ENCODE results near the gene TPRKB. TPM values are rescaled to one million over a fixed set of nuclear protein-coding genes. Genes with fewer than 3 reads are reported as not detected.

TPRKB gene
- total RNA-seq, 1 donor from 2014 or later, result 46.8 TPM

DNA sequence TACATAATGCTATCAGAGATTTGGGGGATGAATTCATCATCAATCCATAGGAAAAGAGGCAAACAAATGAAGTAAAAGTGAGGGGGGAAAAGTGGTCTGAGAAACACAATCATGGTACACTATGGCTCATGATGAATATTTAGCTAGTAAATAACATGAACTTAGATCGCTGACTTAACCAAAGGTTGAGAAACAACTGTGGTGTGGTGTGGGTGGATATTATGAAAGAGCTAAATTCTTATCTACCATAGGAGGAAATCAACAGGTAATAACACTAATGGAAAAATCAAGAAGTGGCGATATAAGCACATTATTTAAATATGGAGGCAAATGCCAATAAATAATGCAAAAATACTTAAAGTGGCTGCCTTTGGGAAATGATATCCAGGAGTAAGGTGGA is 12.2 kb upstream of the TPRKB start:
- H3K4me3 Mint-ChIP-seq (ENCODE audit: low read depth), result no peak overlapping the region
- peaks cover 27% of the 10 kb centered on the region for H3K36me3 Mint-ChIP-seq (ENCODE audit: insufficient read depth)
- peaks cover 7% of the 10 kb centered on the region for H3K9me3 Mint-ChIP-seq (ENCODE audit: low read depth)
- H3K27me3 Mint-ChIP-seq, result no peaks in the 10 kb centered on the region
- H3K4me1 Mint-ChIP-seq (ENCODE audit: low read depth), result no peaks in the 10 kb centered on the region
- no peak overlapping the region for H3K27ac Mint-ChIP-seq
- no peak for DNase-seq (ENCODE audit: low spot score, unreplicated experiment)
- TF ChIP-seq, protein P1, sequence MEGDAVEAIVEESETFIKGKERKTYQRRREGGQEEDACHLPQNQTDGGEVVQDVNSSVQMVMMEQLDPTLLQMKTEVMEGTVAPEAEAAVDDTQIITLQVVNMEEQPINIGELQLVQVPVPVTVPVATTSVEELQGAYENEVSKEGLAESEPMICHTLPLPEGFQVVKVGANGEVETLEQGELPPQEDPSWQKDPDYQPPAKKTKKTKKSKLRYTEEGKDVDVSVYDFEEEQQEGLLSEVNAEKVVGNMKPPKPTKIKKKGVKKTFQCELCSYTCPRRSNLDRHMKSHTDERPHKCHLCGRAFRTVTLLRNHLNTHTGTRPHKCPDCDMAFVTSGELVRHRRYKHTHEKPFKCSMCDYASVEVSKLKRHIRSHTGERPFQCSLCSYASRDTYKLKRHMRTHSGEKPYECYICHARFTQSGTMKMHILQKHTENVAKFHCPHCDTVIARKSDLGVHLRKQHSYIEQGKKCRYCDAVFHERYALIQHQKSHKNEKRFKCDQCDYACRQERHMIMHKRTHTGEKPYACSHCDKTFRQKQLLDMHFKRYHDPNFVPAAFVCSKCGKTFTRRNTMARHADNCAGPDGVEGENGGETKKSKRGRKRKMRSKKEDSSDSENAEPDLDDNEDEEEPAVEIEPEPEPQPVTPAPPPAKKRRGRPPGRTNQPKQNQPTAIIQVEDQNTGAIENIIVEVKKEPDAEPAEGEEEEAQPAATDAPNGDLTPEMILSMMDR (IDR thresholded peaks at IDR 0.05; ENCODE audit: unreplicated experiment), result no peak

DNA sequence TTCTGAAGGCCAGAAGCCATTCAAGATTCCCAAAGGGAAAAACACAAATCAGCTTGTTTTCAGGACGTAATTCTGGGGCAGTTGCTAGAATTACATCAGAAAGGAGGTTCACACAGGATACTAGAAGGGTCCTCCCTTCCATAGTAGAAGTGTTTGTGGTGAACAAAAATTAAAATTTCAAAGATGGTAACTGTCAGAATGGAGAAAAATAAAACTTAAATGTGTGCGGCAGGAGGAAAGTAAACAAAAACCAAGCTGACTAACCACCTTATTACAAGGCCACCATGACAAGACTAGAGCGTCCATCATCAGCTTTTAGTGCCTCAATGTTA is 9.7 kb upstream of the TPRKB start:
- Mint-ChIP-seq H3K27ac (no peak overlapping the region), H3K36me3 (ENCODE audit: insufficient read depth) (peaks cover 30% of the 10 kb centered on the region), H3K4me1 (ENCODE audit: low read depth) (no peaks in the 10 kb centered on the region), H3K4me3 (ENCODE audit: low read depth) (no peak overlapping the region), H3K27me3 (no peaks in the 10 kb centered on the region), H3K9me3 (ENCODE audit: low read depth) (peaks cover 5% of the 10 kb centered on the region)
- no peak for DNase-seq (ENCODE audit: low spot score, unreplicated experiment)
- TF ChIP-seq, protein P1 (IDR thresholded peaks at IDR 0.05; ENCODE audit: unreplicated experiment), result no peak

DNA sequence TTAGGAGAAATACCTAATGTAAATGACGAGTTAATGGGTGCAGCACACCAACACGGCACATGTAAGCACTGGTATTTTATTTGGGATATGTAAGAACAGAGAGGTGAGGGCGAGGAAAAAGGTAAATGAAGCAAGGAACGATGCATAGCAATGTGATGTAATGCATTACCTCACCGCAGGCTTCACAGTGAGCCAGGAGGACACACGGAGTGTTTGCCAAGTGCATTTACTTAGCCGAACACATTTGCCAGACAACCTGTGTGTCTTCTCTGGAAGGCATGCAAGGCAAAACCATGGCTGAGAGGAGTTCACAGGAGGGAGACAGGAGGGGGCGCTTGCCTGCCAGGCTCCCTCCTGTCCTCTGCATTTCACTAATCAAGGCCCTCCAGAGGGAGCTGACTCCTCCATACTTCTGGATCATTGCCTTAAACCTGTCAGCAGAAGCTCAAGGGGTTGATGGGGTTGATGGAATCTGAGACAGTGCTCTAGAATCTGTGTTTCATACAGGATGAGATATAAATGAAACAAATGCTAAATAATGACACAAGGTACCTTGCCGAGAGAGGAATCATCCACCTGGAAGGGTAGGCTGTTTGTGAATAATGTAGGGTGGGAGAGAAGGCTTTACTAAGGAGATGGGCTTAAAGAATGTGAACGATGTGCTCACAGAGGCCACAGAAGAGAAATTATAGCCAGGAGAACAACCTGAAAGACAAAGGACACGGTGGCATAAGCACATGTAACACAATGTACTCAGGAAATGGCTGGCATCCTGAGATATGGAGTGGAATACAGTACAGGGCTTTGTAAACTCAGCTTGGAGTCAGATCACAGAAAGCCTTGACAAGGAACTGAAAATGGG is 9.1 kb upstream of the TPRKB start:
- Mint-ChIP-seq H3K36me3 (ENCODE audit: insufficient read depth) (peaks cover 30% of the 10 kb centered on the region), H3K4me3 (ENCODE audit: low read depth) (no peak overlapping the region), H3K4me1 (ENCODE audit: low read depth) (no peaks in the 10 kb centered on the region), H3K27ac (no peak overlapping the region), H3K27me3 (peaks cover 4% of the 10 kb centered on the region), H3K9me3 (ENCODE audit: low read depth) (peaks cover 5% of the 10 kb centered on the region)
- no peak for DNase-seq (ENCODE audit: low spot score, unreplicated experiment)
- TF ChIP-seq, protein P1 (IDR thresholded peaks at IDR 0.05; ENCODE audit: unreplicated experiment), result no peak

DNA sequence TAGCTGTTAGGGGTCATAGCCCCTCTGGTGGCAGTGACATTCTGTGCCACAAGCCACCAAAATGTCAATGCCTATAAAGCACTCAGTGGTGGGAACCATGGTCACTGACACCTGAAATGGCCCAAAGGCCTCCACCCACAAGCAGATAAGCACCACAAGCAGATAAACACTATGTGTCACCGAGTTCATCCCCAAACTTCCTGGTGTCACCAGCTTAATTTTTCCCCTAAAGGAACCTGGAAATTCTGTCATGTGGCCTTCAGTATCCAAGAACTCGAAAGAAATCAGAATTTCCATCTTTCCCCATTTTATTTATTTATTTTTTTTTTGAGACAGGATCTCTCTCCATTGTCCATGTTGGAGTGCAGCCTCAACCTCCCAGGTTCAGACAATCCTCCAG is 3.6 kb upstream of the TPRKB start:
- TF ChIP-seq, protein P1 (IDR thresholded peaks at IDR 0.05; ENCODE audit: unreplicated experiment), result no peak
- Mint-ChIP-seq H3K36me3 (ENCODE audit: insufficient read depth) (peaks cover 23% of the 10 kb centered on the region), H3K27ac (no peak overlapping the region), H3K9me3 (ENCODE audit: low read depth) (peaks cover 10% of the 10 kb centered on the region), H3K27me3 (peaks cover 26% of the 10 kb centered on the region), H3K4me1 (ENCODE audit: low read depth) (peaks cover 5% of the 10 kb centered on the region), H3K4me3 (ENCODE audit: low read depth) (no peak overlapping the region)
- no peak for DNase-seq (ENCODE audit: low spot score, unreplicated experiment)

DNA sequence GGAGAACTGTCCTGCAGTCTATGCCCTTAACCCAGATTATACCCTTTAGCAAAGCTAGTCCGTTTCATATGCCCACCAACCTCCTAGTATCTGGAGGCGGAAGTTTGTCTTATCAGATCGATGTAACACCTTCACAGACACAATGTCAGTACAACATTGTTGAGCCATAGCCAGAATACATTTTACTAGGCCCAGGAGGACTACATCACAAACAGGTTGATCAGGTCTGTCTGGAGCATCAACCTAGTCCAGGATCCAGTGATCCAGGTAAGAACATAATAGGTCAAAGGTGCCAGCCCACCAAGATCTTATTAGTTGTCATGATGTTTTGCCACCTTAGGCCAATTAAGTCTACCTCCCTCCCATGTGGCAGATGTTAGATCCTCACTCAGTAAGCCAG is 2.0 kb upstream of the TPRKB start:
- H3K4me3 Mint-ChIP-seq (ENCODE audit: low read depth), result peak overlapping the region; percentile 37
- H3K36me3 Mint-ChIP-seq (ENCODE audit: insufficient read depth), result peaks cover 17% of the 10 kb centered on the region
- peaks cover 26% of the 10 kb centered on the region for H3K27me3 Mint-ChIP-seq
- H3K4me1 Mint-ChIP-seq (ENCODE audit: low read depth), result peaks cover 5% of the 10 kb centered on the region
- peaks cover 5% of the 10 kb centered on the region for H3K9me3 Mint-ChIP-seq (ENCODE audit: low read depth)
- no peak for DNase-seq (ENCODE audit: low spot score, unreplicated experiment)
- no peak overlapping the region for H3K27ac Mint-ChIP-seq
- TF ChIP-seq, protein P1 (IDR thresholded peaks at IDR 0.05; ENCODE audit: unreplicated experiment), result no peak

All from progenitor cell of endocrine pancreas (in vitro differentiated cells).